Esophagus (tissue), 2 donors: ENCODE data around the gene PDE6G. TPM values are rescaled to one million over a fixed set of nuclear protein-coding genes. Genes with fewer than 3 reads are reported as not detected.

Experiments used
- H3K27ac ChIP-seq, 2 donors: one replicate each; pipeline ENCODE4 v1.5.1; 2013; ENCODE audit warnings: low read depth in 2 of 2, mild to moderate bottlenecking in 2 of 2, inconsistent platforms in 1 of 2, low read length in 1 of 2, moderate library complexity in 1 of 2
- H3K27me3 ChIP-seq, 2 donors: one replicate each; pipeline ENCODE4 v1.6.1; 2013; ENCODE audit warnings: low read length in 2 of 2, control low read depth in 1 of 2, mild to moderate bottlenecking in 1 of 2; ENCODE audit not compliant: insufficient read depth in 2 of 2, control insufficient read depth in 1 of 2
- H3K36me3 ChIP-seq, 2 donors: one replicate each; pipeline ENCODE4 v1.6.1; 2013; ENCODE audit warnings: low read length in 1 of 2; ENCODE audit not compliant: control insufficient read depth in 2 of 2, insufficient read depth in 2 of 2
- H3K4me1 ChIP-seq, 2 donors: one replicate each; pipeline ENCODE4 v1.6.1; 2013; ENCODE audit warnings: low read length in 1 of 2; ENCODE audit not compliant: control insufficient read depth in 2 of 2, insufficient read depth in 2 of 2
- H3K4me3 ChIP-seq, 2 donors: one replicate each; pipeline ENCODE4 v1.5.1; 2013; ENCODE audit warnings: low read length in 2 of 2, mild to moderate bottlenecking in 2 of 2, low read depth in 1 of 2, moderate library complexity in 1 of 2
- H3K9me3 ChIP-seq, 2 donors: one replicate each; pipeline ENCODE4 v1.6.1; 2013; ENCODE audit warnings: mild to moderate bottlenecking in 2 of 2, low read depth in 1 of 2, low read length in 1 of 2, moderate library complexity in 1 of 2; ENCODE audit not compliant: control insufficient read depth in 2 of 2, insufficient read depth in 1 of 2
- WGBS, 2 donors: extraction: QIAGEN DNeasy Blood & Tissue Kit; methylation state at CpG; one replicate each; pipeline ENCODE4 v1.1.7; 2013; 5-methylcytosine and 5-hydroxymethylcytosine counted together
- polyA plus RNA-seq, 2 donors: library from polyadenylated mRNA; stranded (reverse); fragments of 200-250 nt; gene quantifications; one replicate each; pipeline ENCODE4 v1.2.3, GENCODE V29; 2013
- donor health status: healthy with polysubstance abuse.
- donor health status: Bipolar disorder and iron deficiency.

PDE6G gene
- polyA plus RNA-seq, 2 donors: 0.12 to 0.33 TPM

DNA sequence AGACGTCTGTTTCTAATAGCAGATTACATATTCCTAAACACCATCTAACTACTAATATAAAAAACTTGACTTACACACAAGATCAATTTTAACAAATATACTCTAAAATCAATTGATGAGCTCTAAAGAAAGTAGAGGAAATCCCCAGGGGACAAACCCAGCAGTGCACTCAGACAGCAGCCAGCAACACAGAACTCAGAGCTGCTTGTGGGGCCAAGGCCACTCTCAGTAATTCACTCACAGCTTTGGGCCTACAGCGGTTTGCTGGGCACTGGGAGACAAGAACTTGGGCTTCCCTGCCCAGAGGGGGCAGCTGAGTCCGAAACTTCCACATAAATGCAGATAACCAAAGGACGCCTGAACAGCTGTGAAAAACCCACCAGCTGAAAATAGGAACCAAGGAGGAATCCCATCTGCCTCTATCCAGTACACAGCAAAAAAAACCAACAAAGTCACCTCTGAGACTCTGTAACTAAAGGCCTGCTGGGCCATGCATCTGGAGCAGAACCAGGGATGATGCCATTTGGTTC lies 40.9 kb downstream of the PDE6G start:
- no peaks in the 10 kb centered on the region for H3K9me3 ChIP-seq
- 90 to 95% methylated on average over 4 of the region's 4 CpGs for WGBS, 2 donors
- H3K4me3 ChIP-seq: no peak overlapping the region
- peaks cover 19 to 27% of the 10 kb centered on the region in 2 donors for H3K36me3 ChIP-seq
- no peaks in the 10 kb centered on the region for H3K4me1 ChIP-seq
- no peak overlapping the region for H3K27ac ChIP-seq
- H3K27me3 ChIP-seq: no peaks in the 10 kb centered on the region

DNA sequence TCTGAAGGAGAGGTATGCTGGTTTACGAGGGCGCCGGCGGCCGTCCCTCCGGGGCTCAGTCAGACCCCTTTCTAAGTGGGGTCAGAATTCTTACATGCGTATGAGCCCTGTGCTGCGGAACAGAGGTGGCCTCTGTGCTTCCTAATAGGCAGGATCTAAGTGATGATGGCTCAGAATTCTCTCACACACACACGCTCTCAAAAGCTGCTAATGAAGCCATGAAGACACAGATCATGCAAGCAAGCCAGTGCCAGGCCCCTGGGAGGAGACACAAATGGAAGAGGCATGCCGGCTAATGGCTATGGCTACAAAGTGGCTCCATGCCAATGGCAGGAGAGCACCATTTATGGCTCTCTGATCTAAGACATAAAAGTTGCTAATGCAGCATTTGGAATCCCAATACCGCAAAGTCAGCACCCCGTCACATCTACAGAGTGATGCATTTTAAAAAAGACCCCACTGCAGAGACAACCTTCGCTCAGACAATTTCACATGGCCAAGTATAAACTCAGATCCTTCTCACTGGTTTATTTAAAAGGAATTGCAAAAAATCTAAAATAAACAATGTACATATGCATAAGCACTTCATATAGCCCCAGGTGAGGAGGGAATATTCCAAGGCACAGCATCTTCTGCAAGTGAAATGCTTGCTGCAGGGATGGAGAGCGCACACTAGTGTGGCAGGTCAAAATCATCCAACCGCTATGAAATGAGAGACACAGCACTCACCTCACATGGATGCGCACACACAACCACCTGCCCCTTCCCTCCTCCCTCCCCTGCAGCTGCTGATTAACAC lies 44.0 kb downstream of the PDE6G start:
- H3K4me3 ChIP-seq: no peak overlapping the region
- WGBS, 2 donors: 87 to 88% methylated on average over 16 of the region's 16 CpGs
- no peaks in the 10 kb centered on the region for H3K4me1 ChIP-seq
- H3K27ac ChIP-seq: no peak overlapping the region
- no peaks in the 10 kb centered on the region for H3K27me3 ChIP-seq
- no peaks in the 10 kb centered on the region for H3K9me3 ChIP-seq
- H3K36me3 ChIP-seq: peaks cover 34 to 47% of the 10 kb centered on the region in 2 donors

DNA sequence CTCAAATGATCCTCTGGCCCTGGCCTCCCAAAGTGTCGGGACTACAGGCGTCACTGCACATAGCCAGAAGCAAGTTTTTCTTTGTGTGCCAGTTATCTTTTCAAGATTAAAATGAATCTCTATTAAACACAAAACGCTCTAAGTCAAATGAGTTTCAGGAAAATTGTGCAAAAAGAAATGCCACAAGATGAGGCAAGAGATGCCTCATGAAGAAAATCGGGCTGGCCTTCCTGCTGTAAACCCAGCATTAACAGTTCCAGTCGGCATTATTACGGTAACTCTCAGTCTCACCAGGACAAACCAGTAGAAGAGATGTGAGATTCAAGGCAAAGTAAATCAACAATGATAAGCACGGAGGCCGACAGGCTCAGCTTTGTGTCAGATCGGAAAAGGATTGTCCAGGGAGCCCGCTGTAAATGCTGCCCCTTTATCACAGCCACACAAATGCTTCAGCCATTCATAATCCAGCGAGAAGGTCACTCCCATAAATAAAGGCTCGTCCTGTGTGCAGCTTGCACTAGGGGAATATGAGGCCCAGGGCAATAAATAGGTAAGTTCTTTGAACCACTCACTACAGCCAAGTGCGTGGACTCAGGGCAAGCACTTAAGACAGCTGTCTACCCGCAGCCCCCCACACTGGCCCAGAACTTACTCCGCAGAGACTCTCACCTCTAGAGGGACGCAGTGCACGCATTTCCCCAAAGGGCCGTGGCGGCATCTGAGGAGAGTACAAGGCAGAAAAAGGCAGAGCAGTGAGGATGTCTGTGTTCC lies 46.6 kb downstream of the PDE6G start:
- Histone ChIP-seq H3K4me3 (no peak overlapping the region), H3K27ac (no peak overlapping the region), H3K27me3 (no peaks in the 10 kb centered on the region), H3K36me3 (peaks cover 37 to 48% of the 10 kb centered on the region in 2 donors), H3K9me3 (no peaks in the 10 kb centered on the region), H3K4me1 (no peaks in the 10 kb centered on the region)
- WGBS, 2 donors: 92 to 95% methylated on average over 19 of the region's 19 CpGs

DNA sequence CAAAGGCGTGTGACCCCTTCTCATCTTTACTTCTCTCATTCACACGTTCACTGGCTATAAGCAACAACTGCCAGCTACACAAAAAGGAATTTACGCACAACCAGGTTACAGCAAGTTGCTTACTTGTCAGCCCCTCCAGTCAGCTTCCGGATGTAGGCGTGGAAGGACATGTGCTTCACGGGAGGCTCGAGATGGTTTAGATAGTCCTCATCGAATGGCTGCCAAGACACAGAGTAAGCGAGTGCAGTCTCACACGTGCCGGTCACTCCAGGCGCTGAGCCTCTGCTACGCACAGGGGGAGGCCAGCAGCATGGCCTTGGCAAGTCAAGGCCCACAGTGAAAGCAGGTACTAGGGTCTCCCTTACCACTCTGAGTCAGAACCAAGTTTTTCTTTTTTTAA lies 47.7 kb downstream of the PDE6G start:
- Histone ChIP-seq H3K9me3 (no peaks in the 10 kb centered on the region), H3K27me3 (no peaks in the 10 kb centered on the region), H3K36me3 (peaks cover 34 to 51% of the 10 kb centered on the region in 2 donors), H3K4me1 (no peaks in the 10 kb centered on the region), H3K27ac (no peak overlapping the region), H3K4me3 (no peak overlapping the region)
- 92 to 94% methylated on average over 13 of the region's 13 CpGs for WGBS, 2 donors

DNA sequence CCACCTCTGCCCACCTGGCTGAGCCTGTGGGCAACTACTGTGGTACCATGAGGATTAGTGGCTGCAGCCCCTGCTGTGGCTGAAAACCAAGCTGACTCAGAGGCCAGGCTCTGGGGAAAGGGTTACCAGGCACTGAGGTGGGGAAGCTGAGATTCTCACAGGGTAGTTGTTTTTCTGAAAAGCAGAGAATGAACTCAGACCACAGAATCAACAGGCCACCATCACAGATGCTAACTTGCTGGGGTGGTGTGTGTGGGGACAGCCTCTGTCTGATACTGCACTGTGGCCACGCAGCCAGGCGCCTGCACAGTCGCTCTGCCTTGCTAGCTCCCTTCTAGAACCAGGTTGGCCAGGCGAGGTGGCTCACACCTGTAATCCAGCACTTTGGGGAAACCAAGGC lies 48.3 kb downstream of the PDE6G start:
- 94 to 99% methylated on average over 4 of the region's 4 CpGs for WGBS, 2 donors
- no peaks in the 10 kb centered on the region for H3K4me1 ChIP-seq
- H3K9me3 ChIP-seq: no peaks in the 10 kb centered on the region
- peaks cover 34 to 48% of the 10 kb centered on the region in 2 donors for H3K36me3 ChIP-seq
- no peaks in the 10 kb centered on the region for H3K27me3 ChIP-seq
- H3K27ac ChIP-seq: no peak overlapping the region
- no peak overlapping the region for H3K4me3 ChIP-seq

DNA sequence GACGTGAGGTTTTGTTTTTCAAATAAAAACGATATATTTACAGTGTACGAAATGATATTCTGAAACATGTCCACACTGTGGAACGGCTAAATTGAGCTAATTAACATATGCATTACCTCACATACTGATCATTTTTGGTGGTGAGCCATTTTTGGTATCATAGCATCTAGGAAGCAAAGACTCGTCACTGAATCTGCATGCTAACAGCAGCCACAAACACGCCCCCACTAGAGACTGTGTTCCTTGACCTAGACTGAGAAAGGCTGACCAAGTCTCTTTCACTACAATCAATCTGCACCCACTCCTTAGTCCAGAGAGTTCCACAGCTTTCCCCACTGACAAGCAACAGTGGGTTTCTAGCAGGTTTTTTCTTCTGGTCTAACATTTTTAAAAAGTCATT lies 48.9 kb downstream of the PDE6G start:
- WGBS, 2 donors: 75 to 83% methylated on average over 6 of the region's 6 CpGs
- Histone ChIP-seq H3K4me1 (no peaks in the 10 kb centered on the region), H3K27ac (no peak overlapping the region), H3K27me3 (no peaks in the 10 kb centered on the region), H3K36me3 (peaks cover 29 to 43% of the 10 kb centered on the region in 2 donors), H3K9me3 (no peaks in the 10 kb centered on the region), H3K4me3 (no peak overlapping the region)

DNA sequence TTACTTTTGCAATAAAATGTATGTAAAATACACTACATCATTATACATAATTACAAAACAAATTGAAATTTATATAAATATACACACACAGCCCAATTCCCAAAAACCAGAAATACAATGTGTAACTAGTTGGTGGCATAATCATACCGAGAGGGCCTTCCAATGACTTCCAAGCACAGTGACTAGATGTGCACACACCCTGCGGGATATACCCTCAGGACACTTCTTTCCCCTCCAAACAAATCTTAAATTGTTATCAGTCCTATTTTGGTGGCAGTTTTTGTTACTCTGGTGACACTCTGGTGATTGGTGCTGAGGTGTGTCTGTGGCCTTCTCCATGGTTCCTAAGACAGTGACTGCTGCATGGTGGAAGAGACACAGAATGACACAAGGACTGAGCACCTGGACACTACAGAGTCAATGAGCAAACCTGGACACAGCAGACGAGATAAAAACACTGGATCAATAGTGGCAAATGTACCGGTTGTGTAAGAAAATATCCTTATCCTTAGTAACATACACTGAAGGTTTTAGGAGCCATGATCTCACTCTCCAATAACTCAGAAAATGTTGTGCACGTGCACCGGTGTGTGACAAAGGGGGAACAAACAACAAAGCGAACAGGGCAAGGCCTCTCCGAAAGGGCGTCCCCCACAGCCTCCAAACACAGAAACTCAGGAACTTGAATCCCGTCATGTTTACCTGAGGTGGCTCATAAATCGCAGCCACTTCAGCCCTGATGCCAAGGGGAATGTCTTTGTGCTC lies 52.3 kb downstream of the PDE6G start:
- Histone ChIP-seq H3K36me3 (peaks cover 13 to 41% of the 10 kb centered on the region in 2 donors), H3K9me3 (no peaks in the 10 kb centered on the region), H3K4me3 (no peak overlapping the region), H3K27me3 (no peaks in the 10 kb centered on the region), H3K4me1 (peaks cover 0 to 2% of the 10 kb centered on the region in 2 donors), H3K27ac (no peak overlapping the region)
- 86 to 88% methylated on average over 11 of the region's 11 CpGs for WGBS, 2 donors

DNA sequence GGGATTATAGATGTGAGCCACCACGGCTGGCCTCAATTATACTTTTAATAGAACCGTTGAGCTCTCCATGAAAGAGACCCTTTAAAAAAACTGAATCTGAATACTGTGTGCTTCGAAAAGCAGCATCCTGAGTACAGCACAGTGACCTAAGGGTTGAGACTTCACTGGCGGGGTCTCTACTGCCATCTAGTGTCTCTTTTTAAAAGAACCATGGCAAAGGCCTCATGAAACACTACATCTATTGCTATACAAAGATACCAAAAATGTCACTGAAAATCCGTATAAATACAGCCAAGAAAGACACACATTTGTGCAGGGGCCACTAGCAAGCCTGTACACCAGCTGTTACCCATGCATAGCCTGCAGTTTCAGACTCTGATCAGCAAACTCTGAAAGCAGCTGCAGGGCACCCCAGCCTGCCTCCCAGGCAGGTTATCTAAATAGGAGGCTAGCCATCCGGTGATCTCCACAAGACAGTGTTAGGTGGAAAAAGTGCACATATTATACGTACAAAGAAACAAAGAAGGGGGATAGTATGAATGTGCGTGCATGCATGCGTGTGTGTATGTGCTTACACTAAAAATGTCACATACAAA lies 54.7 kb downstream of the PDE6G start:
- Histone ChIP-seq H3K4me3 (no peak overlapping the region), H3K36me3 (peaks cover 4 to 31% of the 10 kb centered on the region in 2 donors), H3K27ac (no peak overlapping the region), H3K9me3 (no peaks in the 10 kb centered on the region), H3K4me1 (peaks cover 2 to 5% of the 10 kb centered on the region in 2 donors), H3K27me3 (no peaks in the 10 kb centered on the region)
- WGBS, 2 donors: 38 to 41% methylated on average over 9 of the region's 9 CpGs
